GM23248 (cell line): ENCODE results near the gene SERPINA12. TPM values are rescaled to one million over a fixed set of nuclear protein-coding genes. Genes with fewer than 3 reads are reported as not detected.
A peak's percentile ranks its signal among the peaks of the same experiment; 100 is the strongest.

Experiments
- DNase-seq: peaks from one replicate; pipeline ENCODE4 v3.0.0-alpha.2; 2015
- H2AFZ ChIP-seq: fragments of 200-600 bp; sonication (generic); 2 replicates; pipeline ENCODE4 v1.6.1; 2016; ENCODE audit warnings: antibody characterized with exemption
- H3F3A ChIP-seq: fragments of 200-600 bp; sonication (generic); 2 replicates; pipeline ENCODE4 v1.6.1; 2016; ENCODE audit warnings: mild to moderate bottlenecking, antibody characterized with exemption, mixed run types; ENCODE audit not compliant: insufficient read depth
- H3K27ac ChIP-seq: fragments of 200-600 bp; sonication (generic); 2 replicates; pipeline ENCODE4 v1.5.1; 2016; ENCODE audit warnings: mild to moderate bottlenecking
- H3K27me3 ChIP-seq: fragments of 200-600 bp; sonication (generic); replicated peaks from 2 replicates; pipeline ENCODE4 v1.6.1; 2016; ENCODE audit warnings: mild to moderate bottlenecking; ENCODE audit not compliant: insufficient read depth
- H3K36me3 ChIP-seq: fragments of 200-600 bp; sonication (generic); 2 replicates; pipeline ENCODE4 v1.6.1; 2016; ENCODE audit warnings: low read depth, mild to moderate bottlenecking
- H3K4me1 ChIP-seq: fragments of 200-600 bp; sonication (generic); 2 replicates; pipeline ENCODE4 v1.6.1; 2016; ENCODE audit warnings: mild to moderate bottlenecking; ENCODE audit not compliant: insufficient read depth
- H3K4me2 ChIP-seq: fragments of 200-600 bp; sonication (generic); one replicate; pipeline ENCODE4 v1.6.1; 2016; ENCODE audit warnings: mild to moderate bottlenecking; ENCODE audit not compliant: unreplicated experiment
- H3K4me3 ChIP-seq: fragments of 200-600 bp; sonication (generic); 2 replicates; pipeline ENCODE4 v1.5.1; 2016; ENCODE audit warnings: mild to moderate bottlenecking
- H3K79me2 ChIP-seq: fragments of 200-600 bp; sonication (generic); 2 replicates; pipeline ENCODE4 v1.6.1; 2016; ENCODE audit warnings: mild to moderate bottlenecking; ENCODE audit not compliant: insufficient read depth
- H3K9ac ChIP-seq: fragments of 200-600 bp; sonication (generic); 2 replicates; pipeline ENCODE4 v1.6.1; 2016; ENCODE audit warnings: mild to moderate bottlenecking
- H3K9me2 ChIP-seq: fragments of 200-600 bp; sonication (generic); 2 replicates; pipeline ENCODE4 v1.6.1; 2016; ENCODE audit warnings: mixed run types, mild to moderate bottlenecking, moderate library complexity; ENCODE audit not compliant: insufficient read depth
- H3K9me3 ChIP-seq: fragments of 200-600 bp; sonication (generic); one replicate; pipeline ENCODE4 v1.6.1; 2017; ENCODE audit warnings: low read depth
- H4K20me1 ChIP-seq: fragments of 200-600 bp; sonication (generic); 2 replicates; pipeline ENCODE4 v1.6.0; 2016; ENCODE audit not compliant: insufficient read depth
- EZH2 ChIP-seq: fragments of 200-600 bp; sonication (generic); IDR thresholded peaks from 2 replicates; pipeline ENCODE4 v1.6.1; 2018; ENCODE audit warnings: antibody characterized with exemption, mild to moderate bottlenecking; ENCODE audit not compliant: insufficient read depth, poor library complexity, severe bottlenecking
- EZH2phosphoT487 ChIP-seq: fragments of 200-600 bp; sonication (generic); IDR thresholded peaks from 2 replicates; pipeline ENCODE4 v1.6.1; 2018; ENCODE audit warnings: antibody characterized with exemption, moderate library complexity, mild to moderate bottlenecking, low read depth; ENCODE audit not compliant: insufficient read depth
- WGBS, 2 experiments: methylation state at CpG; one replicate each; pipeline ENCODE4 v1.1.6; 2015 to 2017; ENCODE audit warnings: low lambda C conversion rate in 2 of 2, low coverage in 1 of 2; ENCODE audit errors: missing lambda C conversion rate in 2 of 2; 5-methylcytosine and 5-hydroxymethylcytosine counted together
- in situ Hi-C: fragments of 300-500 bp; cut with MboI; formaldehyde crosslinking; loops from 2 replicates; pipeline ENCODE4 v1.15.0; 2020
- polyA plus RNA-seq: library from polyadenylated mRNA; unstranded; fragments of >200 nt; fragmentation: Nextera tagmentation; extraction: Ambion mirVana; gene quantifications from 2 replicates; pipeline ENCODE4 v1.2.1, GENCODE V29; 2016
- total RNA-seq: library from RNA; depleted of rRNA; stranded (reverse); fragments of >200 nt; shearing (Covaris generic); gene quantifications from 2 replicates; pipeline ENCODE4 v1.2.3, GENCODE V29; 2014

The SERPINA12 gene
- total and polyA plus RNA-seq, 2 experiments from 2014 or later = not detected

GRCh38 chr14:94474581-94475031, 34.7 kb downstream of the SERPINA12 start:
- Histone ChIP-seq H3F3A (no peaks in the 10 kb centered on the region), H3K4me3 (no peak overlapping the region), H3K27me3 (peaks cover 10% of the 10 kb centered on the region), H4K20me1 (no peaks in the 10 kb centered on the region), H3K9me3 (no peaks in the 10 kb centered on the region), H3K36me3 (no peaks in the 10 kb centered on the region), H3K4me1 (no peaks in the 10 kb centered on the region), H3K79me2 (no peaks in the 10 kb centered on the region), H2AFZ (no peak overlapping the region), H3K27ac (no peak overlapping the region), H3K9me2 (no peaks in the 10 kb centered on the region), H3K9ac (no peak overlapping the region), H3K4me2 (no peak overlapping the region)
- peak; percentile 12 for DNase-seq
- 58 to 65% methylated on average over 7 of the region's 7 CpGs for WGBS, 2 experiments
- TF ChIP-seq EZH2phosphoT487 (no peak), EZH2 (no peak)
- in situ Hi-C loops = no loop called here

- in situ Hi-C loops = no loop called here
- no peak for TF ChIP-seq EZH2phosphoT487
- no peak for TF ChIP-seq EZH2
These were observed 35.4 kb downstream of the SERPINA12 start for GRCh38 chr14:94473666-94474410.

GRCh38 chr14:94472842-94473241, 36.4 kb downstream of the SERPINA12 start:
- TF ChIP-seq EZH2phosphoT487 (no peak), EZH2 (no peak)

More at GRCh38 chr14:94473666-94474410, 35.4 kb downstream of the SERPINA12 start:
- DNase-seq = no peak
- H3K9me3 ChIP-seq = no peaks in the 10 kb centered on the region
- WGBS, 2 experiments = 60 to 70% methylated on average over 13 to 16 of the region's 16 CpGs
- no peak overlapping the region for H3K9ac ChIP-seq
- H2AFZ ChIP-seq = no peak overlapping the region
- H3K9me2 ChIP-seq = no peaks in the 10 kb centered on the region
- H3K27ac ChIP-seq = no peak overlapping the region
- no peak overlapping the region for H3K4me3 ChIP-seq
- no peaks in the 10 kb centered on the region for H4K20me1 ChIP-seq
- no peaks in the 10 kb centered on the region for H3K36me3 ChIP-seq
- H3K79me2 ChIP-seq = no peaks in the 10 kb centered on the region
- H3K4me2 ChIP-seq = no peak overlapping the region
- H3K4me1 ChIP-seq = no peaks in the 10 kb centered on the region
- no peaks in the 10 kb centered on the region for H3F3A ChIP-seq
- H3K27me3 ChIP-seq = peaks cover 10% of the 10 kb centered on the region

DNA sequence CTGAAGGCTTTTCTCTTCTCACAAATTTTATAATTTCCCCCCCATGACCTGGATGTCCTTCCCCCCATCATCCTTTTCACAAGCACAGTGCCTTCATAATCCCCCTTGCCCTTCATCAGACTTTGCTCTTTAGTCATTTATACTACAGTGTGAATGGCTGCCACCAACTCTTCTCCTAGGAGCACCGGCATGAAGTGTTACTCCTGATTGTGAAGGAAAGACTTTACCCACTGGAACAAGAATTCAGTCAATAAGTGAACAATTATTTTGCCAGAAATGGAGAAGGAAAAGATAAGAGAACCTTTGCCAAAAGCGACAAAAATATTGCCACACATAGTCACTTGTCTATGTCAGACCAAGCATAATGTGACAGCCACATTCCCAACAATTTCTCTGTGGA, 38.2 kb downstream of the SERPINA12 start:
- H3K27me3 ChIP-seq = peaks cover 10% of the 10 kb centered on the region
- WGBS, 2 experiments = 80 to 83% methylated on average over 2 of the region's 2 CpGs
- no peaks in the 10 kb centered on the region for H3F3A ChIP-seq
- no peaks in the 10 kb centered on the region for H3K9me3 ChIP-seq
- no peak overlapping the region for H2AFZ ChIP-seq
- no peak overlapping the region for H3K4me3 ChIP-seq
- no peaks in the 10 kb centered on the region for H3K36me3 ChIP-seq
- H4K20me1 ChIP-seq = no peaks in the 10 kb centered on the region
- TF ChIP-seq EZH2 (no peak), EZH2phosphoT487 (no peak)
- no peaks in the 10 kb centered on the region for H3K4me1 ChIP-seq
- H3K4me2 ChIP-seq = no peak overlapping the region
- DNase-seq = no peak
- no peaks in the 10 kb centered on the region for H3K79me2 ChIP-seq
- H3K9me2 ChIP-seq = no peaks in the 10 kb centered on the region
- H3K9ac ChIP-seq = no peak overlapping the region
- no peak overlapping the region for H3K27ac ChIP-seq
- in situ Hi-C loops = no loop called here

More at GRCh38 chr14:94472842-94473241, 36.4 kb downstream of the SERPINA12 start:
- no peak for DNase-seq
- WGBS, 2 experiments = 35 to 50% methylated on average over 4 of the region's 4 CpGs
- Histone ChIP-seq H2AFZ (no peak overlapping the region), H3F3A (no peaks in the 10 kb centered on the region), H3K4me1 (no peaks in the 10 kb centered on the region), H3K27ac (no peak overlapping the region), H3K4me3 (no peak overlapping the region), H3K9ac (no peak overlapping the region), H4K20me1 (no peaks in the 10 kb centered on the region), H3K4me2 (no peak overlapping the region), H3K27me3 (peaks cover 10% of the 10 kb centered on the region), H3K36me3 (no peaks in the 10 kb centered on the region), H3K79me2 (no peaks in the 10 kb centered on the region), H3K9me2 (no peaks in the 10 kb centered on the region), H3K9me3 (no peaks in the 10 kb centered on the region)
- in situ Hi-C loops = no loop called here
